HepG2 (cell line): ENCODE results near the gene OR14I1.
"Not testable (repeated sequence)": the region's sequence is repeated elsewhere in the genome, so short reads cannot be mapped to it uniquely, and the experiment has no call there.

Source experiments
- CTCF ChIP-seq: sonication (generic); formaldehyde crosslinking; IDR thresholded peaks from 2 replicates; pipeline ENCODE4 v1.5.0; 2020; ENCODE audit warnings: mild to moderate bottlenecking, missing genetic modification reagents, moderate library complexity
- KDM1A ChIP-seq: IDR thresholded peaks from 2 replicates; pipeline ENCODE4 v1.6.1; 2016; ENCODE audit warnings: missing compliant biosample characterization
- MNT ChIP-seq: fragments of 450-650 bp; IDR thresholded peaks from 2 replicates; pipeline ENCODE4 v1.6.1; 2016
- PBX2 ChIP-seq: IDR thresholded peaks from 2 replicates; pipeline ENCODE4 v1.6.1; 2016; ENCODE audit warnings: control low read depth
- POLR2A ChIP-seq, 2 experiments: IDR thresholded peaks; 2 replicates each; pipeline ENCODE4 v1.6.1; 2011; ENCODE audit warnings: low read depth in 2 of 2, low read length in 2 of 2, mild to moderate bottlenecking in 1 of 2, moderate library complexity in 1 of 2; ENCODE audit not compliant: insufficient read depth in 1 of 2
- REST ChIP-seq, 2 experiments: IDR thresholded peaks; 2 replicates each; pipeline ENCODE4 v1.6.1; 2011 to 2012; ENCODE audit warnings: low read length in 2 of 2, borderline replicate concordance in 1 of 2, low read depth in 1 of 2, mild to moderate bottlenecking in 1 of 2, moderate library complexity in 1 of 2
- RXRA ChIP-seq: sonication (generic); formaldehyde crosslinking; IDR thresholded peaks from 2 replicates; pipeline ENCODE4 v1.5.1; 2020; ENCODE audit warnings: missing genetic modification reagents
- STAG1 ChIP-seq: sonication (generic); formaldehyde crosslinking; IDR thresholded peaks from 2 replicates; pipeline ENCODE4 v1.4.0; 2020; ENCODE audit warnings: missing genetic modification reagents
- TFE3 ChIP-seq: IDR thresholded peaks from 2 replicates; pipeline ENCODE4 v1.6.1; 2016
- USF2 ChIP-seq, 2 experiments: sonication (generic) in 1 of 2; formaldehyde crosslinking in 1 of 2; IDR thresholded peaks; 2 replicates each; pipeline versions ENCODE4 v1.5.1 to v1.6.1; 2011 to 2020; ENCODE audit warnings: borderline replicate concordance in 1 of 2, low read depth in 1 of 2, low read length in 1 of 2, mild to moderate bottlenecking in 1 of 2, missing genetic modification reagents in 1 of 2, moderate library complexity in 1 of 2
- ZNF136 ChIP-seq: sonication (generic); formaldehyde crosslinking; IDR thresholded peaks from 2 replicates; pipeline ENCODE4 v1.8.1; 2022; ENCODE audit warnings: low read depth, mild to moderate bottlenecking, moderate library complexity, missing genetic modification reagents
- ZNF577 ChIP-seq: sonication (generic); formaldehyde crosslinking; IDR thresholded peaks from 2 replicates; pipeline ENCODE4 v1.4.0; 2020; ENCODE audit warnings: mild to moderate bottlenecking, low read depth, missing genetic modification reagents, borderline replicate concordance
- ZNF781 ChIP-seq: sonication (generic); formaldehyde crosslinking; IDR thresholded peaks from 2 replicates; pipeline ENCODE4 v1.5.1; 2020; ENCODE audit warnings: borderline replicate concordance, mild to moderate bottlenecking, missing genetic modification reagents; ENCODE audit errors: not compliant biosample characterization

- TF ChIP-seq TFE3 (CRISPR knock-in tag); CTCF (CRISPR knock-in tag); REST (IDR thresholded peaks at IDR 0.05; ENCODE audit: borderline replicate concordance in 1 of 2, low read depth in 1 of 2, low read length in 2 of 2); STAG1 (CRISPR knock-in tag); KDM1A (CRISPR knock-in tag); POLR2A (IDR thresholded peaks at IDR 0.05; ENCODE audit: insufficient read depth in 1 of 2, low read depth in 2 of 2, low read length in 2 of 2); MNT; ZNF781 (CRISPR knock-in tag); RXRA (CRISPR knock-in tag); ZNF136; USF2 (IDR thresholded peaks at IDR 0.05; ENCODE audit: low read depth, low read length); USF2 (CRISPR knock-in tag; IDR thresholded peaks at IDR 0.05; ENCODE audit: borderline replicate concordance); PBX2; ZNF577 (CRISPR knock-in tag): not testable (repeated sequence)
Measured at GRCh38 chr1:248655354-248655753, 47.2 kb downstream of the OR14I1 start, which contains the start of gene OR2T27.
